GM23338 (cell line): Measurements from ENCODE around the gene DDX4. TPM values are rescaled to one million over a fixed set of nuclear protein-coding genes. Genes with fewer than 3 reads are reported as not detected.

ENCODE experiments used
- ATAC-seq: fragments of 200-7000 bp; cut with Tn5 transposase; 3 replicates; pipeline ENCODE4 v1.9.1; 2020
- DNase-seq: peaks from one replicate; pipeline ENCODE4 v3.0.0-alpha.2; 2015; ENCODE audit warnings: low spot score
- H2AFZ ChIP-seq: fragments of 200-600 bp; sonication (generic); 2 replicates; pipeline ENCODE4 v1.8.0; 2016; ENCODE audit warnings: antibody characterized with exemption, mild to moderate bottlenecking, moderate library complexity
- H3F3A ChIP-seq: fragments of 200-600 bp; sonication (generic); replicated peaks from 2 replicates; pipeline ENCODE4 v1.8.0; 2017; ENCODE audit warnings: antibody characterized with exemption, mixed run types, low read depth
- H3K27ac ChIP-seq: fragments of 200-600 bp; sonication (generic); 2 replicates; pipeline ENCODE4 v1.6.1; 2016; ENCODE audit warnings: low read depth
- H3K27me3 ChIP-seq: fragments of 200-600 bp; sonication (generic); 2 replicates; pipeline ENCODE4 v1.8.0; 2016; ENCODE audit warnings: mild to moderate bottlenecking, mixed run types, moderate library complexity; ENCODE audit not compliant: insufficient read depth
- H3K36me3 ChIP-seq: fragments of 200-600 bp; sonication (generic); 2 replicates; pipeline ENCODE4 v1.8.0; 2016; ENCODE audit warnings: mild to moderate bottlenecking; ENCODE audit not compliant: insufficient read depth
- H3K4me1 ChIP-seq: fragments of 200-600 bp; sonication (generic); 2 replicates; pipeline ENCODE4 v1.8.0; 2016; ENCODE audit warnings: mild to moderate bottlenecking, moderate library complexity; ENCODE audit not compliant: insufficient read depth
- H3K4me2 ChIP-seq: fragments of 200-600 bp; sonication (generic); 2 replicates; pipeline ENCODE4 v1.7.1; 2017; ENCODE audit warnings: mixed run types
- H3K4me3 ChIP-seq: fragments of 200-600 bp; sonication (generic); 2 replicates; pipeline ENCODE4 v1.6.1; 2016; ENCODE audit warnings: mixed run types
- H3K79me2 ChIP-seq: fragments of 200-600 bp; sonication (generic); replicated peaks from 2 replicates; pipeline ENCODE4 v1.8.0; 2017; ENCODE audit warnings: mild to moderate bottlenecking; ENCODE audit not compliant: insufficient read depth
- H3K9me2 ChIP-seq: fragments of 200-600 bp; sonication (generic); 2 replicates; pipeline ENCODE4 v1.8.0; 2017; ENCODE audit not compliant: insufficient read depth
- H4K20me1 ChIP-seq: fragments of 200-600 bp; sonication (generic); replicated peaks from 2 replicates; pipeline ENCODE4 v1.8.0; 2017; ENCODE audit warnings: mild to moderate bottlenecking; ENCODE audit not compliant: insufficient read depth
- H3K27ac Mint-ChIP-seq: 2 replicates; pipeline ENCODE4 v1.8.0; 2020; ENCODE audit warnings: inconsistent platforms, mild to moderate bottlenecking, moderate library complexity, mixed read lengths
- H3K27me3 Mint-ChIP-seq: 3 replicates; pipeline ENCODE4 v1.8.0; 2022; ENCODE audit warnings: low read depth, mild to moderate bottlenecking, moderate library complexity, mixed read lengths, inconsistent platforms; ENCODE audit not compliant: insufficient read depth, poor library complexity
- H3K36me3 Mint-ChIP-seq: 3 replicates; pipeline ENCODE4 v1.8.0; 2021; ENCODE audit warnings: low read depth, mild to moderate bottlenecking, inconsistent platforms, moderate library complexity, mixed read lengths
- H3K4me1 Mint-ChIP-seq: 3 replicates; pipeline ENCODE4 v1.8.0; 2020; ENCODE audit warnings: mild to moderate bottlenecking, inconsistent platforms, mixed read lengths
- H3K4me3 Mint-ChIP-seq: 3 replicates; pipeline ENCODE4 v1.8.0; 2021; ENCODE audit warnings: moderate library complexity, mild to moderate bottlenecking, inconsistent platforms, mixed read lengths
- H3K9me3 Mint-ChIP-seq: 3 replicates; pipeline ENCODE4 v1.8.0; 2020; ENCODE audit warnings: moderate library complexity, mild to moderate bottlenecking, inconsistent platforms, mixed read lengths
- CREB1 ChIP-seq: fragments of 250-450 bp; sonication (Bioruptor Pico); IDR thresholded peaks from 2 replicates; pipeline ENCODE4 v1.5.0; 2020; ENCODE audit warnings: low read depth, mild to moderate bottlenecking, moderate library complexity
- CTCF ChIP-seq, 2 experiments: fragments of 200-600 bp in 1 of 2; sonication (generic) in 1 of 2; conservative IDR thresholded peaks; 2 replicates each; pipeline versions ENCODE4 v1.5.1 to v1.6.1; 2016 to 2017; ENCODE audit warnings: antibody characterized with exemption in 2 of 2, low read depth in 2 of 2, mild to moderate bottlenecking in 2 of 2, moderate library complexity in 1 of 2
- ETS1 ChIP-seq: IDR thresholded peaks from 2 replicates; pipeline ENCODE4 v1.6.1; 2016; ENCODE audit warnings: antibody characterized with exemption
- EZH2 ChIP-seq: fragments of 200-600 bp; sonication (generic); IDR thresholded peaks from one replicate; pipeline ENCODE4 v1.8.0; 2017; ENCODE audit warnings: antibody characterized with exemption, mild to moderate bottlenecking, low read depth; ENCODE audit not compliant: unreplicated experiment
- EZH2phosphoT487 ChIP-seq: fragments of 200-600 bp; sonication (generic); IDR thresholded peaks from one replicate; pipeline ENCODE4 v1.8.1; 2018; ENCODE audit warnings: antibody characterized with exemption; ENCODE audit not compliant: unreplicated experiment
- JUNB ChIP-seq: IDR thresholded peaks from one replicate; pipeline ENCODE4 v1.6.1; 2016; ENCODE audit warnings: antibody characterized with exemption; ENCODE audit not compliant: unreplicated experiment
- NANOG ChIP-seq: IDR thresholded peaks from 2 replicates; pipeline ENCODE4 v1.6.1; 2016; ENCODE audit warnings: antibody characterized with exemption, borderline replicate concordance
- POLR2AphosphoS5 ChIP-seq: IDR thresholded peaks from 2 replicates; pipeline ENCODE4 v1.6.1; 2016; ENCODE audit warnings: antibody characterized with exemption, low read depth
- REST ChIP-seq: IDR thresholded peaks from one replicate; pipeline ENCODE4 v1.6.1; 2018; ENCODE audit warnings: antibody characterized with exemption; ENCODE audit not compliant: unreplicated experiment
- STAT1 ChIP-seq: IDR thresholded peaks from one replicate; pipeline ENCODE4 v1.6.1; 2016; ENCODE audit warnings: antibody characterized with exemption; ENCODE audit not compliant: unreplicated experiment
- ZNF331 ChIP-seq: fragments of 250-450 bp; sonication (Bioruptor Pico); IDR thresholded peaks from 2 replicates; pipeline ENCODE4 v1.5.0; 2020; ENCODE audit warnings: low read depth, mild to moderate bottlenecking, moderate library complexity
- polyA plus RNA-seq: library from polyadenylated mRNA; unstranded; fragments of >200 nt; fragmentation: Nextera tagmentation; extraction: Ambion mirVana; gene quantifications from 2 replicates; pipeline ENCODE4 v1.2.1, GENCODE V29; 2016
- total RNA-seq: library from RNA; depleted of rRNA; stranded (reverse); fragments of >200 nt; shearing (Covaris generic); gene quantifications from 2 replicates; pipeline ENCODE4 v1.2.3, GENCODE V29; 2014

DDX4 gene
- total and polyA plus RNA-seq, 2 experiments from 2014 or later: 0.83 TPM; not detected in 1

GRCh38 chr5:55860709-55861108 lies 122.8 kb downstream of the DDX4 start:
- Mint-ChIP-seq H3K27ac (no peak overlapping the region), H3K4me3 (no peak overlapping the region), H3K36me3 (no peaks in the 10 kb centered on the region), H3K9me3 (peaks cover 9% of the 10 kb centered on the region), H3K27me3 (peaks cover under 1% of the 10 kb centered on the region), H3K4me1 (no peaks in the 10 kb centered on the region)
- no peak overlapping the region for H3K4me2 ChIP-seq
- no peak for ATAC-seq
- H3K36me3 ChIP-seq: no peaks in the 10 kb centered on the region
- peaks cover 2% of the 10 kb centered on the region; the same call in 1 of the 2 replicates for H3K9me2 ChIP-seq
- no peaks in the 10 kb centered on the region for H3K27me3 ChIP-seq
- DNase-seq: no peak
- no peak overlapping the region for H2AFZ ChIP-seq
- H4K20me1 ChIP-seq: no peaks in the 10 kb centered on the region
- no peaks in the 10 kb centered on the region for H3K4me1 ChIP-seq
- TF ChIP-seq EZH2 (no peak), ETS1 (no peak), CTCF (conservative IDR thresholded peaks at IDR 0.05; ENCODE audit: low read depth in 2 of 2) (no peak)
- no peaks in the 10 kb centered on the region for H3F3A ChIP-seq
- H3K79me2 ChIP-seq: no peaks in the 10 kb centered on the region
- no peak overlapping the region for H3K27ac ChIP-seq
- no peak overlapping the region for H3K4me3 ChIP-seq

GRCh38 chr5:55864606-55865541 lies 127.0 kb downstream of the DDX4 start:
- Histone ChIP-seq H4K20me1 (no peaks in the 10 kb centered on the region), H2AFZ (no peak overlapping the region), H3K4me3 (no peak overlapping the region), H3K27ac (no peak overlapping the region), H3K36me3 (no peaks in the 10 kb centered on the region), H3K79me2 (no peaks in the 10 kb centered on the region), H3F3A (no peaks in the 10 kb centered on the region), H3K4me2 (no peak overlapping the region), H3K4me1 (no peaks in the 10 kb centered on the region), H3K9me2 (no peaks in the 10 kb centered on the region; the same call in none of the 2 replicates), H3K27me3 (no peaks in the 10 kb centered on the region)
- peaks cover 9% of the 10 kb centered on the region for H3K9me3 Mint-ChIP-seq
- no peak overlapping the region for H3K4me3 Mint-ChIP-seq
- peaks cover 6% of the 10 kb centered on the region for H3K27me3 Mint-ChIP-seq
- DNase-seq (no peak), ATAC-seq (no peak)
- H3K4me1 Mint-ChIP-seq: no peaks in the 10 kb centered on the region
- H3K36me3 Mint-ChIP-seq: no peaks in the 10 kb centered on the region
- no peak overlapping the region for H3K27ac Mint-ChIP-seq
- TF ChIP-seq CTCF (conservative IDR thresholded peaks at IDR 0.05; ENCODE audit: low read depth in 2 of 2) (no peak), EZH2 (no peak), JUNB (no peak), EZH2phosphoT487 (no peak), STAT1 (no peak), REST (no peak), ZNF331 (CRISPR knock-in tag) (no peak), CREB1 (CRISPR knock-in tag) (no peak), ETS1 (no peak), POLR2AphosphoS5 (no peak), NANOG (no peak)
